PC-9 (cell line): ENCODE data around the gene CMTM2.

Source experiments
- EZH2 ChIP-seq: fragments of 200-600 bp; sonication (generic); IDR thresholded peaks from 2 replicates; pipeline ENCODE4 v1.8.0; 2017; ENCODE audit warnings: antibody characterized with exemption, low read depth
- TF ChIP-seq, protein P1 (sequence below): fragments of 200-600 bp; sonication (generic); conservative IDR thresholded peaks from 2 replicates; pipeline ENCODE4 v1.6.1; 2017; ENCODE audit warnings: mixed run types, antibody characterized with exemption, mild to moderate bottlenecking, moderate library complexity

DNA sequence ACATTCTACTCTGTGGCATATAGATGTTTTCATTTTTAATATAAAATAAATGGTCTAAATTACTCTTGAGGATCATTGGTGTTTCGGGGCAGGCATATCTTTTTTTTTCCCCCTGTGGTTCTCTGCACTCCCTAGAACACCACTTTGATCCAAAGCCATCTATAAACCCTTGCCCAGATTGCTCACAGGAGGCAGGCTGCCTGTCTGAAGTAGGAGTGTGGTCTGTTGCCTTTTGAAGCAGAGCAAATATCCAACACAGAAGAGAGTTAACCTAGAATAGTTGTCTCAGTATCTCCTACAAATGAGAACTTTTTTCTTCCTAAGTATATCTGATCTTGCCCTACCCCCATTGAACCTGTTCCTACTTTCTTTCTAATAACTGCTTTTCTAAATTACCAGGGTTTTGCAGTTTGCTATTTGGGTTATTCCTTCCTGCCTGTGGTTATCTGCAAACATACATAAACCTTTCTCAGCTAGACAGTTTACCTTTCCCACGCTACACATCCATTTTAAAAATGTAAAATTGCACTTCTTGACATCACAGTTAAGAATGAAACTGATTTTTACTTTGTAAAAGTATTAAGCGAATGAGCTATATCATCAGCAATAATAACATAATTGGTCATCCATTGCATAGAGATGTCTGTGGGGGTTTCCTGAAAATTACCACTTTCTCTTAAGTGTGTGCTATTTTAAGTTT is 17.7 kb upstream of the CMTM2 start:
- TF ChIP-seq EZH2: no peak
- TF ChIP-seq, protein P1, sequence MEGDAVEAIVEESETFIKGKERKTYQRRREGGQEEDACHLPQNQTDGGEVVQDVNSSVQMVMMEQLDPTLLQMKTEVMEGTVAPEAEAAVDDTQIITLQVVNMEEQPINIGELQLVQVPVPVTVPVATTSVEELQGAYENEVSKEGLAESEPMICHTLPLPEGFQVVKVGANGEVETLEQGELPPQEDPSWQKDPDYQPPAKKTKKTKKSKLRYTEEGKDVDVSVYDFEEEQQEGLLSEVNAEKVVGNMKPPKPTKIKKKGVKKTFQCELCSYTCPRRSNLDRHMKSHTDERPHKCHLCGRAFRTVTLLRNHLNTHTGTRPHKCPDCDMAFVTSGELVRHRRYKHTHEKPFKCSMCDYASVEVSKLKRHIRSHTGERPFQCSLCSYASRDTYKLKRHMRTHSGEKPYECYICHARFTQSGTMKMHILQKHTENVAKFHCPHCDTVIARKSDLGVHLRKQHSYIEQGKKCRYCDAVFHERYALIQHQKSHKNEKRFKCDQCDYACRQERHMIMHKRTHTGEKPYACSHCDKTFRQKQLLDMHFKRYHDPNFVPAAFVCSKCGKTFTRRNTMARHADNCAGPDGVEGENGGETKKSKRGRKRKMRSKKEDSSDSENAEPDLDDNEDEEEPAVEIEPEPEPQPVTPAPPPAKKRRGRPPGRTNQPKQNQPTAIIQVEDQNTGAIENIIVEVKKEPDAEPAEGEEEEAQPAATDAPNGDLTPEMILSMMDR: no peak
